Measurements from ENCODE around the gene DIRAS2. TPM values are rescaled to one million over a fixed set of nuclear protein-coding genes. Genes with fewer than 3 reads are reported as not detected.

Gene DIRAS2
- total RNA-seq, 1 donor from 2014 or later, result not detected

DNA sequence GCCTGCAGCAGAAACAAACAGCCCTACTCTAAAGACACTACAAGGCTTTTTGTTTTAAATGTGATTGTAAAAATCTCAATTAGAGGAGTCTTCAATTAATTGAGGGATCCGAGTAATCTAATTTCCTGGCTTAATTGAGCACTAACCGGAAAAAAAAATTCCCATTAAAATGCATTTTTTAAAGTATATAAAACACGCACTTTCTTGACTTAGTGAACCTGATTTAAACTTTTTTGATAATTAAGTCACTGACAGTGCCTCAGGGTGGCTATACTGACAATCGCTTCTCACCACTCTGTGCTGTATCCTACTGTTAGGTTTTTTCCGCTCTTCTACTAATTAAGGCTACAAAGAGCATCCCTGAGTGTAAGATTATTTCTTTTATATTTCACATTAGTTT is 44.4 kb downstream of the DIRAS2 start:
- TF ChIP-seq, protein P1, sequence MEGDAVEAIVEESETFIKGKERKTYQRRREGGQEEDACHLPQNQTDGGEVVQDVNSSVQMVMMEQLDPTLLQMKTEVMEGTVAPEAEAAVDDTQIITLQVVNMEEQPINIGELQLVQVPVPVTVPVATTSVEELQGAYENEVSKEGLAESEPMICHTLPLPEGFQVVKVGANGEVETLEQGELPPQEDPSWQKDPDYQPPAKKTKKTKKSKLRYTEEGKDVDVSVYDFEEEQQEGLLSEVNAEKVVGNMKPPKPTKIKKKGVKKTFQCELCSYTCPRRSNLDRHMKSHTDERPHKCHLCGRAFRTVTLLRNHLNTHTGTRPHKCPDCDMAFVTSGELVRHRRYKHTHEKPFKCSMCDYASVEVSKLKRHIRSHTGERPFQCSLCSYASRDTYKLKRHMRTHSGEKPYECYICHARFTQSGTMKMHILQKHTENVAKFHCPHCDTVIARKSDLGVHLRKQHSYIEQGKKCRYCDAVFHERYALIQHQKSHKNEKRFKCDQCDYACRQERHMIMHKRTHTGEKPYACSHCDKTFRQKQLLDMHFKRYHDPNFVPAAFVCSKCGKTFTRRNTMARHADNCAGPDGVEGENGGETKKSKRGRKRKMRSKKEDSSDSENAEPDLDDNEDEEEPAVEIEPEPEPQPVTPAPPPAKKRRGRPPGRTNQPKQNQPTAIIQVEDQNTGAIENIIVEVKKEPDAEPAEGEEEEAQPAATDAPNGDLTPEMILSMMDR (IDR thresholded peaks at IDR 0.05), result no peak
- Histone ChIP-seq H3K36me3 (no peaks in the 10 kb centered on the region), H3K4me1 (no peaks in the 10 kb centered on the region), H3K27ac (no peak overlapping the region), H3K27me3 (no peaks in the 10 kb centered on the region), H3K4me3 (no peak overlapping the region), H3K9me3 (no peaks in the 10 kb centered on the region)
- intact Hi-C loops (cut with DNase I), result no loop called here
- no peak for DNase-seq (ENCODE audit: low spot score in 2 of 2)

DNA sequence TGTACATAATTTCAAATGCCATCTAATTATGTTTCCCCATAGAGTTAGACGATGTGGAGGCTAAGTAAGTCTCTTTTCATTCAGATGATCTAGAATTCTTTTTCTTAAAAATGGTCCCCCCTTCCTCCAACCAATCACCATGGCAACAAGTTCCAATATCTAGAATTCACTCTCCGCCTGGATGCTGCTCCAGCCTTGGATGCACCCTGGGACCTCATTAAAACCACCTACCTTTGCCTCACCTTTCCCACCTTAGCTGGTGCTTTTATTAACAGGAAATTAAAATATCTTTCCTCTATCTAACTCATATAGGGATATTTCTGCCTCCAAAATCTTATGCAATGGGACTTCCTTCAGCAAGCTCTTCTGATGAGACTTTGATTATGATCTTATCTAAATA is 49.0 kb downstream of the DIRAS2 start:
- intact Hi-C loops (cut with DNase I), result no loop called here
- Histone ChIP-seq H3K27ac (no peak overlapping the region), H3K27me3 (no peaks in the 10 kb centered on the region), H3K4me3 (no peak overlapping the region), H3K9me3 (no peaks in the 10 kb centered on the region), H3K36me3 (no peaks in the 10 kb centered on the region), H3K4me1 (no peaks in the 10 kb centered on the region)
- no peak for DNase-seq (ENCODE audit: low spot score in 2 of 2)
- TF ChIP-seq, protein P1 (IDR thresholded peaks at IDR 0.05), result no peak

DNA sequence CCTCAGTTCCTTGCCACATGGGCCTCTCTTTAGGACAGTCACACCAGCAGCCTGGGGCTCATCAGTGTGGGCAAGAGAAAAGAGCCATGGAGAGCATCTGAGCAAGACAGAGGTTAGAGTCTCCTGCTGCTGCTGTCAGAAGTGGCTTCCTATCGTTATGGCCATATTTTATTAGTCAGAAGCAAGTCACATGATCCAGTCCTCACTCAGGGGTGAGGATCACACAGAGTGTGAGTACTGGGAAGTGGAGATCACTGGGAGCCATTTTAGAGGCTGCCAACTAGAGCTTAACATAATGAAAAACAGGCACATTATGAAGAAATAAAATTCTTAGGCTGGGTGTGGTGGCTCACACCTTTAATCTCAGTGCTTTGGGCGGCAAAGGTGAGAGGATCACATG is 62.0 kb downstream of the DIRAS2 start:
- no peak for DNase-seq (ENCODE audit: low spot score in 2 of 2)
- Histone ChIP-seq H3K4me3 (no peak overlapping the region), H3K27ac (no peak overlapping the region), H3K9me3 (no peaks in the 10 kb centered on the region), H3K27me3 (no peaks in the 10 kb centered on the region), H3K4me1 (no peaks in the 10 kb centered on the region), H3K36me3 (no peaks in the 10 kb centered on the region)
- TF ChIP-seq, protein P1 (IDR thresholded peaks at IDR 0.05), result no peak
- intact Hi-C loops (cut with DNase I), result no loop called here

DNA sequence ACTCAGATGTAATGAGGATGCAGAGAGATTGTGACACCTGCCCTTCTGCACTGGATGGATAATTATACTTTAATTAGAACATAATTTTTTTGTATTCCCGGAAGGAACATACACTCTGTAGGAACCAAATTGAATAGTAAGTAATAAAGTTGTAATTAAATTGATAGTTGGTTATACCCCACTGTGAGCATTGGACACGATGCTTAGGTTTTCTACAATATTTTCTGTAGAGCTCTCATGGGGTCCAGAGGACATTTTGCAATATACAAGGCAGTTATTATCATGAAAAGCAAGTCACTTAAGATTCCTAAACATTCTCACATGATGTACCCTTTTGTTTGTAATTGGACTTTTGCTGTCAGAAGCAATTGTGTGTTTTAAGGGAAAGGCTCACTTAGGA is 63.4 kb downstream of the DIRAS2 start:
- no peak for DNase-seq (ENCODE audit: low spot score in 2 of 2)
- TF ChIP-seq, protein P1 (IDR thresholded peaks at IDR 0.05), result no peak

DNA sequence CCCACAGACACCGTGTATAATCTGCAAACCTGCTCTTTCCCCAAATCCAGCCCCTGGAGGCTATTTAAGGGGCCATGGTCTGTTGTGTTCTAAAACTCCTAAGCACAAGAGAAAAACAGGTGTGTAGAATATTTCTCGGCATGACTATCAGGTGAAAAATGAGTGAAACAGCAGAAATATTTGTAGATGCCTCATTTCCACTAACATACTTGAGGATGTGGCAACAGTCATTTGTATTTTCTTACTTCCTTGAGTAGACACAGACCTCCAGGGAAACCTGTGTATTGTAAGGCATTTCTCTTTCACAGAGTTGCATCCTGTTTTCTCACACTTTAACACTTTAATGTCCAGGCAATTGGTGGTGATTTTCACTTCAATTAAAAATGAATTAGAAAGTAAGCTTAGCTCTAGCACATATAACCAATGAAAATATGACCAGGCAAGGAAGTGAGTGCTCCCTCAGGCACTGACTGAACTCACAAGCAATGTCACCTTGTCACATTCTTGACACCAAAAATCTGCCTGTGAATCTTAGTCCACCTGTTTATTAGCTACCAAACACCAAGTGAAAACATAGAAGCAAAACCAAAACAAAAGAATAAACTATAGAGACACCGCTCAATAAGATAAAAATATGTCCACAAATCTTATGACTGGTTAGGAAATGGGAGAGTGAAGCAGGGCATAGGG is 64.4 kb downstream of the DIRAS2 start:
- no peaks in the 10 kb centered on the region for H3K36me3 ChIP-seq
- TF ChIP-seq, protein P1 (IDR thresholded peaks at IDR 0.05), result no peak
- H3K27ac ChIP-seq, result no peak overlapping the region
- no peaks in the 10 kb centered on the region for H3K27me3 ChIP-seq
- H3K4me3 ChIP-seq, result no peak overlapping the region
- no peaks in the 10 kb centered on the region for H3K9me3 ChIP-seq
- no peaks in the 10 kb centered on the region for H3K4me1 ChIP-seq
- DNase-seq (ENCODE audit: low spot score in 2 of 2), result no peak
- intact Hi-C loops (cut with DNase I), result no loop called here

More for the DNA sequence above, 63.4 kb downstream of the DIRAS2 start:
- Histone ChIP-seq H3K4me1 (no peaks in the 10 kb centered on the region), H3K9me3 (no peaks in the 10 kb centered on the region), H3K27me3 (no peaks in the 10 kb centered on the region), H3K27ac (no peak overlapping the region), H3K4me3 (no peak overlapping the region), H3K36me3 (no peaks in the 10 kb centered on the region)
- intact Hi-C loops (cut with DNase I), result no loop called here

DNA sequence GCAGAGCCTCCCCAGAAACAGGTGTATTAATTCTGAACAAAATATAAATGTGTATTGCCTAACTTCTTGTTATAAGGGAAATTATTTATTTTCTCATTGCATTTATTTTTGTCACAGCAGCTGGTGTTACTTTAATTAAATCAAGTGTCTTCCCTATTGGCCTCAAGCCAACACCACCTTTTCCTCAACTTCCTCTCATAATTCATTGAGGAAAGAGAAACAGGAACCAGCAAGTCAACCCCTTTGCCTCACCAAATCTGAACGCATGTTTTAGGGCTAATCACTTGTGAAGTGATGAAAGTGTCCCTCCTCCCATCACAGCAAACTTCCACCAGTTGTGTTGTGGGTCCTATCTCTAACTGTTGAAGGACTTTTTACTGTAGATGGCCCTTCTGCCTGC is 73.1 kb downstream of the DIRAS2 start:
- intact Hi-C loops (cut with DNase I), result no loop called here
- no peak overlapping the region for H3K4me3 ChIP-seq
- H3K36me3 ChIP-seq, result no peaks in the 10 kb centered on the region
- H3K4me1 ChIP-seq, result no peaks in the 10 kb centered on the region
- DNase-seq (ENCODE audit: low spot score in 2 of 2), result no peak
- TF ChIP-seq, protein P1 (IDR thresholded peaks at IDR 0.05), result no peak
- H3K27ac ChIP-seq, result no peak overlapping the region
- H3K9me3 ChIP-seq, result no peaks in the 10 kb centered on the region
- H3K27me3 ChIP-seq, result no peaks in the 10 kb centered on the region

Data from ascending aorta (tissue), 2 donors.